Mesenchymal stem cell (in vitro differentiated cells and primary cell): ENCODE measurements around the gene BPGM.
A peak's percentile ranks its signal among the peaks of the same experiment; 100 is the strongest.

Experiments
- DNase-seq: peaks from one replicate; pipeline ENCODE4 v3.0.0-alpha.2; 2013
- H2AFZ ChIP-seq: one replicate; pipeline ENCODE4 v1.6.1; 2013; ENCODE audit warnings: low read depth, mild to moderate bottlenecking, control low read depth, inconsistent platforms, low read length, moderate library complexity
- H2AK5ac ChIP-seq: 2 replicates; pipeline ENCODE4 v1.6.1; 2013; ENCODE audit warnings: low read length, moderate library complexity, mild to moderate bottlenecking, inconsistent platforms; ENCODE audit not compliant: severe bottlenecking
- H2BK120ac ChIP-seq: one replicate; pipeline ENCODE4 v1.6.1; 2013; ENCODE audit warnings: low read depth, mild to moderate bottlenecking, inconsistent platforms, low read length, moderate library complexity
- H2BK12ac ChIP-seq, 2 experiments: one replicate each; pipeline ENCODE4 v1.6.1; 2013; ENCODE audit warnings: inconsistent platforms in 2 of 2, low read length in 2 of 2, mild to moderate bottlenecking in 2 of 2, moderate library complexity in 2 of 2, control low read depth in 1 of 2
- H2BK15ac ChIP-seq: one replicate; pipeline ENCODE4 v1.6.1; 2013; ENCODE audit warnings: mild to moderate bottlenecking, low read depth, inconsistent platforms; ENCODE audit not compliant: poor library complexity, severe bottlenecking
- H2BK5ac ChIP-seq: 2 replicates; pipeline ENCODE4 v1.6.1; 2013; ENCODE audit warnings: low read depth, mild to moderate bottlenecking, low read length, control low read depth, inconsistent platforms; ENCODE audit not compliant: poor library complexity, severe bottlenecking
- H3K14ac ChIP-seq, 2 experiments: one replicate each; pipeline ENCODE4 v1.6.1; 2013; ENCODE audit warnings: inconsistent platforms in 2 of 2, low read length in 2 of 2, control low read depth in 1 of 2, mild to moderate bottlenecking in 1 of 2, moderate library complexity in 1 of 2
- H3K18ac ChIP-seq, 2 experiments: one replicate each; pipeline ENCODE4 v1.6.1; 2013; ENCODE audit warnings: inconsistent platforms in 2 of 2, low read length in 2 of 2, control low read depth in 1 of 2, low read depth in 1 of 2, mild to moderate bottlenecking in 1 of 2
- H3K23ac ChIP-seq, 2 experiments: one replicate each; pipeline ENCODE4 v1.6.1; 2013; ENCODE audit warnings: inconsistent platforms in 2 of 2, low read length in 2 of 2, mild to moderate bottlenecking in 2 of 2, moderate library complexity in 2 of 2, control low read depth in 1 of 2
- H3K27ac ChIP-seq: 2 replicates; pipeline ENCODE4 v1.5.1; 2013; ENCODE audit warnings: mild to moderate bottlenecking, moderate library complexity, low read length, control low read depth, inconsistent platforms; ENCODE audit not compliant: poor library complexity, severe bottlenecking
- H3K27me3 ChIP-seq, 2 experiments: 2 replicates each; pipeline versions ENCODE4 v1.6.1 to v1.7.0; 2013; ENCODE audit warnings: low read length in 2 of 2, mild to moderate bottlenecking in 2 of 2, moderate library complexity in 2 of 2, control low read depth in 1 of 2, inconsistent platforms in 1 of 2; ENCODE audit not compliant: control insufficient read depth in 1 of 2, insufficient read depth in 1 of 2
- H3K36me3 ChIP-seq, 2 experiments: 2 replicates each; pipeline versions ENCODE4 v1.6.1 to v1.7.0; 2013; ENCODE audit warnings: low read length in 2 of 2, control low read depth in 1 of 2, inconsistent platforms in 1 of 2, low read depth in 1 of 2, mild to moderate bottlenecking in 1 of 2; ENCODE audit not compliant: insufficient read depth in 2 of 2, control insufficient read depth in 1 of 2
- H3K4ac ChIP-seq, 2 experiments: one replicate each; pipeline ENCODE4 v1.6.1; 2013; ENCODE audit warnings: inconsistent platforms in 2 of 2, low read length in 2 of 2, mild to moderate bottlenecking in 2 of 2, moderate library complexity in 2 of 2, control low read depth in 1 of 2, low read depth in 1 of 2
- H3K4me1 ChIP-seq: 2 replicates; pipeline ENCODE4 v1.6.1; 2013; ENCODE audit warnings: low read depth, low read length, control low read depth; ENCODE audit not compliant: control insufficient read depth, insufficient read depth
- H3K4me2 ChIP-seq: 2 replicates; pipeline ENCODE4 v1.6.1; 2013; ENCODE audit warnings: low read length, mild to moderate bottlenecking, inconsistent platforms; ENCODE audit not compliant: poor library complexity, severe bottlenecking
- H3K4me3 ChIP-seq, 2 experiments: 2 replicates each; pipeline versions ENCODE4 v1.5.1 to v1.7.0; 2013; ENCODE audit warnings: low read length in 2 of 2, mild to moderate bottlenecking in 2 of 2, control low read depth in 1 of 2, low read depth in 1 of 2; ENCODE audit not compliant: insufficient read depth in 1 of 2
- H3K79me1 ChIP-seq: replicated peaks from 2 replicates; pipeline ENCODE4 v1.6.1; 2013; ENCODE audit warnings: mild to moderate bottlenecking, control low read depth, low read length, inconsistent platforms; ENCODE audit not compliant: poor library complexity, severe bottlenecking
- H3K9ac ChIP-seq: 2 replicates; pipeline ENCODE4 v1.7.0; 2013; ENCODE audit warnings: mild to moderate bottlenecking, low read length, moderate library complexity
- H3K9me3 ChIP-seq: 2 replicates; pipeline ENCODE4 v1.7.0; 2013; ENCODE audit warnings: mild to moderate bottlenecking, low read length; ENCODE audit not compliant: control insufficient read depth
- H4K8ac ChIP-seq: one replicate; pipeline ENCODE4 v1.6.1; 2013; ENCODE audit warnings: inconsistent platforms, mild to moderate bottlenecking, low read length, moderate library complexity
- H4K91ac ChIP-seq: one replicate; pipeline ENCODE4 v1.6.1; 2013; ENCODE audit warnings: mild to moderate bottlenecking, low read length, inconsistent platforms
- WGBS: methylation state at CpG from one replicate; pipeline ENCODE4 v1.1.7; 2013; ENCODE audit warnings: mixed read lengths; 5-methylcytosine and 5-hydroxymethylcytosine counted together

Gene BPGM

DNA sequence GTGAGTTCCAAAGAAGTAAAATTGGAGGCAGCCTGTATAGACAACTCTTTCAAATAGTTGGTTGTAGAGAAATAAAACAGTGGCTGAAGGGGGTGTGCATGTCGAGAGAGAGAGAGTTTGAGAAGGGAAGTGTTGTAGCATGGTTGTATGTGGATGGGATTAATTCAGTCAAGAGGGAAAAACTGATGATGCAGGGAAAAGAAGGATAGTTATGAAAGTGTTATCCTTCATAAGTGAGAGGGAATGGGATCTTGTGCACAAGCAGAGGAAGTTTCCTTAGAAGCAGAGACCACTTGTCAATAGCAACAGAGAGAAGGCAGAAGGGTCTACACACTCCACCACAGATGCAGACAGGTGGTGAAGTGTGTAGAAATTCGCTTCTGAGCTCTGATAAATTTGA is 30.0 kb upstream of the BPGM start:
- Histone ChIP-seq H4K91ac (peak overlapping the region; percentile 21), H3K27me3 (no peaks in the 10 kb centered on the region), H2AFZ (no peak overlapping the region), H3K27ac (no peak overlapping the region), H3K4me3 (no peak overlapping the region), H3K79me1 (no peaks in the 10 kb centered on the region), H3K4me2 (no peak overlapping the region), H3K4me1 (no peaks in the 10 kb centered on the region), H4K8ac (no peak overlapping the region), H2BK120ac (no peak overlapping the region), H3K23ac (no peak overlapping the region), H3K4ac (no peak overlapping the region), H2BK12ac (no peak overlapping the region), H2AK5ac (no peak overlapping the region), H2BK15ac (no peak overlapping the region), H2BK5ac (no peak overlapping the region), H3K9me3 (no peaks in the 10 kb centered on the region), H3K18ac (no peak overlapping the region), H3K9ac (no peak overlapping the region), H3K36me3 (no peaks in the 10 kb centered on the region), H3K14ac (no peak overlapping the region)
- no peak for DNase-seq
- WGBS, result 36% methylated on average over 2 of the region's 2 CpGs

DNA sequence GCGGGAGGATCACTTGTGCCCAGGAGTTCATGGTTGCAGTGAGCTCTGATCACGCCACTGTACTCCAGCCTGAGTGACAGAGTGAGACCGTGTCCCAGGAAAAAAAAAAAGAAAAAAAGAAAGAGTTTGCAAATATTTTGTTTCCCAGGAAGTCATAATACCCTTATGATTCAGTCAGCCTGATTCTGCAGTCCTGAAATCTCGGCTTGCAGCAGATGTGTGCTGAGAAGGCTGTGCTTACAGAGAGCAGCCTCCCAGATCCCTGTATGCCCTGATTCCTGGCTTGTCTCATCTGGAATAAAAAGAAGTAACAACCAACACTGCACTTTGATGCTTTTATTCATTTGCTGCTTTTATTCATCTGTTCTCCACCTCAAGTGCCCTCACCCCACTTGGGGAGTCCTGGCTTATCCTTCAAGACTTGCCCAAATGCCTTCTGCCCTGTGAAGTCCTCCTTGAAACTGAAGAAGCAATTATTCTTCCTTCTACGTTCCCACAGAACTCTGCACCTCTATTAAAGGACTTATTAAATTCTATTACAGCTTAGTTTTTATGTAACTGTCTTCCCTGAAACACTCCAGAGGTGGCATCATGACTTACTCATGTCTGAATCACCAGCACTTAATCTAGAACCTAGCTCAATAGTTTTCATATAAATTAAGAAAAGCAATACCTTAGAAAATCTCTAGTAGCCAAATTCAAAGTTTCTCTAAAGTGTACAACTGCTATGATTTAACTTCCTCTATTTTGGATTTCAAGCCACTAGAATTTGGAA is 27.7 kb upstream of the BPGM start:
- H2BK120ac ChIP-seq, result no peak overlapping the region
- no peaks in the 10 kb centered on the region for H3K79me1 ChIP-seq
- no peaks in the 10 kb centered on the region for H3K36me3 ChIP-seq
- no peak overlapping the region for H3K27ac ChIP-seq
- H3K9ac ChIP-seq, result peak overlapping the region; percentile 87
- no peak overlapping the region for H3K4me2 ChIP-seq
- H2BK5ac ChIP-seq, result no peak overlapping the region
- peak; percentile 36 for DNase-seq
- H3K4me1 ChIP-seq, result no peaks in the 10 kb centered on the region
- WGBS, result 71% methylated on average over 4 of the region's 5 CpGs
- no peak overlapping the region for H2BK12ac ChIP-seq
- H2AFZ ChIP-seq, result no peak overlapping the region
- no peaks in the 10 kb centered on the region for H3K9me3 ChIP-seq
- no peak overlapping the region for H2BK15ac ChIP-seq
- H2AK5ac ChIP-seq, result no peak overlapping the region
- H3K27me3 ChIP-seq, result no peaks in the 10 kb centered on the region
- H3K4me3 ChIP-seq, result peak overlapping the region in 1 of 2 experiments; percentile 43
- no peak overlapping the region for H3K23ac ChIP-seq
- H4K8ac ChIP-seq, result no peak overlapping the region
- H3K14ac ChIP-seq, result no peak overlapping the region
- no peak overlapping the region for H3K4ac ChIP-seq
- no peak overlapping the region for H3K18ac ChIP-seq
- H4K91ac ChIP-seq, result no peak overlapping the region

DNA sequence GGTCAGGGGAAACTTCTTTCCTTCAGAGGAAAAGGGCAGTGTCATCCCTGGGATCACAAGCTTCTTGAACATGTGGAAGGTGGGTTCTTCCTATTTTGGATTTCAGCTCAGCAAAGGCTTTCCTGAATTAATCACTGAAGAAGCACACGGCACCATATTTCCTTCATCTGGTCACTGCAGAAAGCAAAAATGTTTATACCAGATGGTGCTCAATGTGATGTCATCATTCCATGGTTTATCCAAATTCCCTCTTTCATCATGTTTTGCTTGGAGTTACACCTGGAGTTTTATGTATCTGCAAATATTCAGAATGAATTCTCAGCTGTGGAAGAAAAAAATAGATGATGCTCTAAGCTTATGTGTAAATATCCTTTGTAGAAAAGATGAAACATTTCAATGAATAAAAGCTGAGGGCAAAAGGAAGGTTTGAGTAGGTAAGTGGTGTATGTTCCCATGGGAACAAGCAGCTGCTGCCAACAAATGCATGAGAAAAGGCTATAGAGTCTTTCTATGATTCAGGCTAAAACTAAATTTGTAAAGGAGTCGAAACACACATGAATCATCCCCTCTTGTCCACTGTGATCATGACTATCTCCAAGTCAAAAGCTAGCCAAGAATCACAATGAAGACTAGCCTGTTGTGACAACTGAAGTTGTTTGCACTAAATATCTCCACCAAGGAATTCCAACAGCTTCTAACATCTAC is 26.9 kb upstream of the BPGM start:
- peak overlapping the region; percentile 87 for H3K9ac ChIP-seq
- H4K91ac ChIP-seq, result no peak overlapping the region
- no peak overlapping the region for H3K4ac ChIP-seq
- no peak overlapping the region for H4K8ac ChIP-seq
- H3K18ac ChIP-seq, result no peak overlapping the region
- H3K27ac ChIP-seq, result no peak overlapping the region
- no peaks in the 10 kb centered on the region for H3K4me1 ChIP-seq
- H3K23ac ChIP-seq, result no peak overlapping the region
- no peak overlapping the region for H2AFZ ChIP-seq
- no peak overlapping the region for H2BK120ac ChIP-seq
- H3K27me3 ChIP-seq, result no peaks in the 10 kb centered on the region
- DNase-seq, result peak; percentile 72
- H2AK5ac ChIP-seq, result no peak overlapping the region
- no peak overlapping the region for H3K14ac ChIP-seq
- no peaks in the 10 kb centered on the region for H3K9me3 ChIP-seq
- H2BK12ac ChIP-seq, result no peak overlapping the region
- WGBS, result 68% methylated on average over 2 of the region's 2 CpGs
- no peaks in the 10 kb centered on the region for H3K36me3 ChIP-seq
- H3K4me2 ChIP-seq, result no peak overlapping the region
- no peak overlapping the region for H2BK5ac ChIP-seq
- no peak overlapping the region for H2BK15ac ChIP-seq
- peak overlapping the region in 1 of 2 experiments; percentile 43 for H3K4me3 ChIP-seq
- H3K79me1 ChIP-seq, result no peaks in the 10 kb centered on the region

DNA sequence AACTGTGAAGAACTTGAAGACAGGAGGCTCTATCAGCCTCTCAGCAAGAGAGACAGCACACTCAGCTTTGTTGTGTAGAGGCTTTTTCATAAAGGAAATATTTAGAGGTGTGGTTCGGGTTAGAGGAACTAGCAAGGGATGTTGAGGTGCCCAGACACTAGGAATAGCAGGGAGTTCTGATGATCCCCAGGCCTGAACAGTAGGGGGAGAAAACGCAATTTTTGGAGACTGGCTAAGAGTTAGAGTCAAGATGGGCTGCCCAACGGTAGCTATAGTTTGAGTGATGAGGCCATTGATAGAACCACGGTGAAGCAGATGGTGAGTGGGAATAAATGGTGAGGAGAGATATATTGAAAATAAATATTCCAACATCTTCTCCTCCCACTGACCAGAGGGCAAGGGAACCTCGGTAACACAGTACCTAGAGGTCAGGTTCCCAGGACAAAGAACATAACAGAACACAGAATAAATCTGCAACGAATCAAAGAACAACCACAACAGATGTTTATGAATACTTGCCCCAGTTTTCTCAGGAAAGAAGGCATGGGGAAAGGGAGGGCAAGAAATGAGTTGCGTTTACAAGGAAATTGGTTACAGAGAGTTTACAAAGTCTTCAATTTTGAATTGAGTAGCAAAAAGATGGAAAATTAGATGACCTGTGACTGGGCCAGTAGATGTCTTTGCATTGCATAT is 24.2 kb upstream of the BPGM start:
- H4K8ac ChIP-seq, result no peak overlapping the region
- H3K27me3 ChIP-seq, result no peaks in the 10 kb centered on the region
- no peak overlapping the region for H4K91ac ChIP-seq
- H3K4me3 ChIP-seq, result no peak overlapping the region
- no peak overlapping the region for H3K4ac ChIP-seq
- no peak overlapping the region for H2BK5ac ChIP-seq
- no peaks in the 10 kb centered on the region for H3K36me3 ChIP-seq
- H3K18ac ChIP-seq, result no peak overlapping the region
- DNase-seq, result no peak
- no peak overlapping the region for H3K23ac ChIP-seq
- H2BK120ac ChIP-seq, result no peak overlapping the region
- no peak overlapping the region for H3K27ac ChIP-seq
- H2BK15ac ChIP-seq, result no peak overlapping the region
- H3K4me1 ChIP-seq, result no peaks in the 10 kb centered on the region
- no peak overlapping the region for H3K9ac ChIP-seq
- H2BK12ac ChIP-seq, result no peak overlapping the region
- no peak overlapping the region for H3K14ac ChIP-seq
- no peak overlapping the region for H3K4me2 ChIP-seq
- no peak overlapping the region for H2AFZ ChIP-seq
- no peaks in the 10 kb centered on the region for H3K79me1 ChIP-seq
- no peak overlapping the region for H2AK5ac ChIP-seq
- 77% methylated on average over 4 of the region's 7 CpGs for WGBS
- no peaks in the 10 kb centered on the region for H3K9me3 ChIP-seq
